GM18861 (cell line): ENCODE data around the gene EVI2A.

Source experiments
- ATAC-seq: cut with Tn5 transposase; IDR thresholded peaks from one replicate; pipeline ENCODE4 v1.9.1; 2021; ENCODE audit not compliant: unreplicated experiment

The EVI2A gene

GRCh38 chr17:31279401-31279800 is 42.0 kb downstream of the EVI2A start:
- ATAC-seq: no peak

GRCh38 chr17:31275116-31275515 is 46.3 kb downstream of the EVI2A start:
- ATAC-seq: no peak

DNA sequence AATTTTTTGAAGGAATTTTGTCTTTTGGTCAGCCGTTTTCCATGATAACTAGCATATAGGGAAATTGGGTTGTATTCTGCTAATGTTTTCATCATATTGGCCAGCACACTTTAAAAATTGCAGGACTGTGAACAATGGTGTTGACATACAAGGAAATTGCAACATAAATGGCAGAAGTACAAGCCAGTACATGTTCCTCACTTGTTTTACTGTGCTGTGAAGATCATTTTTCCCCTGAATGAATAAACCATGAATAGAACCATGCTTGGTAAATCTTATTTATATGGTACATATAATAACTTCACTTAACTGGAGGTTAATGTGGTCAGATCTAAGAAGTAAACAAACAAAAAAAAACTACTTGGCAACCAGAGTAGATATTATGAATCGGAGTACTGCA is 47.2 kb downstream of the EVI2A start:
- no peak for ATAC-seq

GRCh38 chr17:31273516-31273915 is 47.9 kb downstream of the EVI2A start:
- ATAC-seq: no peak

- ATAC-seq: no peak
Observed at GRCh38 chr17:31272803-31273202, 48.6 kb downstream of the EVI2A start.

DNA sequence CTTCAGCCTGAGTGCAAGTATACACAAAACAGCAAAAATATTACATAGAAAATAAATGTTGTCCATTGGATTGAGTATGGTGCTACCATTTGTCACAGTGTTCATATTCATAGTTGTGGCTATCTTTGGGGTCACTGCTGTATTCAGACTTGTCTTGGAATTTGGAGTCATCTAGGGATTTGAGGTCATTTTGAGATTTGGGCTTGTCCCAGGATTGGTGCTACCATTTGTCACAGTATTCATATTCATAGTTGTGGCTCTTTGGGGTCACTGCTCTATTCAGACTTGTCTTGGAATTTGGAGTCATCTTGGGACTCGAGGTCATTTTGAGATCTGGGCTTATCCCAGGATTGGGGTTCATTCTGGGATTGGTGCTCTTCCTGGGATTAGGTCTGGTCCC is 49.2 kb downstream of the EVI2A start:
- ATAC-seq: no peak

- no peak for ATAC-seq
Observed at GRCh38 chr17:31269578-31269983, 51.8 kb downstream of the EVI2A start.

GRCh38 chr17:31269036-31269577 is 52.3 kb downstream of the EVI2A start:
- no peak for ATAC-seq
